ENCODE data around the gene POLR2I. TPM values are rescaled to one million over a fixed set of nuclear protein-coding genes. Genes with fewer than 3 reads are reported as not detected.

Gene POLR2I
- total RNA-seq, 4 donors from 2014 or later: 8.2 to 69.8 (median 25.2) TPM

DNA sequence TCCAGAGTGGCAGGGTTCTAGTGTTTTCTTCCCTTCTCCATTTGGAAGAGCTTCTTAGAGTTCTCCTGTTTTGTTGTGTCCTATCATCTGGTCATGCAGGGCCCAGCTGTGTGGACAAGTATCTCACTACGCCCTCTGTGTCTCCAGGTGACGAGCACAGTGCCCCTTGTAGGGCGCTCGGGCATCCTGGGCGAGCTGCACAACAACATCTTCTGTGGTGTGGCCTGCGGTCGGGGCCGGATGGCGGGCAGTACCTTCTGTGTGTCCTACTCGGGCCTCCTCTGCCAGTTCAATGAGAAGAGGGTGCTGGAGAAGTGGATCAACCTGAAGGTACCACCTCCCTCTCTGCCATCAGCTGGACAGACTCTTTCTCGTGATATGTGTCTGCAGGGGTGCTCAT, 47.0 kb downstream of the POLR2I start:
- TF ChIP-seq, protein P1, sequence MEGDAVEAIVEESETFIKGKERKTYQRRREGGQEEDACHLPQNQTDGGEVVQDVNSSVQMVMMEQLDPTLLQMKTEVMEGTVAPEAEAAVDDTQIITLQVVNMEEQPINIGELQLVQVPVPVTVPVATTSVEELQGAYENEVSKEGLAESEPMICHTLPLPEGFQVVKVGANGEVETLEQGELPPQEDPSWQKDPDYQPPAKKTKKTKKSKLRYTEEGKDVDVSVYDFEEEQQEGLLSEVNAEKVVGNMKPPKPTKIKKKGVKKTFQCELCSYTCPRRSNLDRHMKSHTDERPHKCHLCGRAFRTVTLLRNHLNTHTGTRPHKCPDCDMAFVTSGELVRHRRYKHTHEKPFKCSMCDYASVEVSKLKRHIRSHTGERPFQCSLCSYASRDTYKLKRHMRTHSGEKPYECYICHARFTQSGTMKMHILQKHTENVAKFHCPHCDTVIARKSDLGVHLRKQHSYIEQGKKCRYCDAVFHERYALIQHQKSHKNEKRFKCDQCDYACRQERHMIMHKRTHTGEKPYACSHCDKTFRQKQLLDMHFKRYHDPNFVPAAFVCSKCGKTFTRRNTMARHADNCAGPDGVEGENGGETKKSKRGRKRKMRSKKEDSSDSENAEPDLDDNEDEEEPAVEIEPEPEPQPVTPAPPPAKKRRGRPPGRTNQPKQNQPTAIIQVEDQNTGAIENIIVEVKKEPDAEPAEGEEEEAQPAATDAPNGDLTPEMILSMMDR (IDR thresholded peaks at IDR 0.05): no peak
- no peak for TF ChIP-seq POLR2A (IDR thresholded peaks at IDR 0.05)
- Histone ChIP-seq H3K27me3 (no peaks in the 10 kb centered on the region), H3K27ac (no peak overlapping the region), H3K4me3 (no peak overlapping the region), H3K4me1 (no peaks in the 10 kb centered on the region), H3K36me3 (no peaks in the 10 kb centered on the region), H3K9me3 (no peaks in the 10 kb centered on the region)
- intact Hi-C loops (cut with DNase I; ENCODE audit: low total_unique reads): no loop called here
- DNase-seq: no peak

DNA sequence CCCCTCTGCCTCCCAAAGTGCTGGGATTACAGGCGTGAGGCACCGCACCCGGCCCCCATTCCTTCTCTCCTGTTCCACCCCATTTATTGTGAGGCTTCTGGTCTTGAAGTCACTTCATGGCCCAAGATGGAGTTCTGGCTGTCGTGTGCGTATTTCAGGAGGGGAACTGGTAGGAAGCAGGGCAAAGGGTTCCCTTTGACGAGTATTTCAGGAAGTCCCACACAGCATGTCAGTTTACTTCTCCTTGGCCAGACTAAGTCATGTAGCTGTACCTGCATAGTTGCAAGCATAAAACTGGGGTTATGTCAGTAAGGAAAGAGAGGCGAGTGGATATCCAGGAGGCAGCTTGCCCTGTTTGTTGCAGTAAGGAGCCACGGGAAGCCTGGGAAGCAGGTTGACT, 49.8 kb downstream of the POLR2I start:
- intact Hi-C loops (cut with DNase I; ENCODE audit: low total_unique reads): no loop called here
- Histone ChIP-seq H3K9me3 (no peaks in the 10 kb centered on the region), H3K4me1 (no peaks in the 10 kb centered on the region), H3K36me3 (no peaks in the 10 kb centered on the region), H3K4me3 (no peak overlapping the region), H3K27ac (no peak overlapping the region), H3K27me3 (no peaks in the 10 kb centered on the region)
- TF ChIP-seq POLR2A (IDR thresholded peaks at IDR 0.05): no peak
- TF ChIP-seq, protein P1 (IDR thresholded peaks at IDR 0.05): no peak
- DNase-seq: no peak

Other genes starting within 250 kb of the POLR2I start
- gene APLP1, start 246.3 kb downstream of the POLR2I start, total RNA-seq: 10 to 100 TPM in 1 of 4 donors, 1 to 10 TPM in 1, not detected in 2; 6.1 to 16.2 TPM
- 10 to 100 TPM in 2 of 4 donors, 1 to 10 TPM in 2; 4.4 to 18.2 (median 9.5) TPM for gene NFKBID, start 214.3 kb downstream of the POLR2I start, total RNA-seq
- gene HCST, start 212.3 kb downstream of the POLR2I start, total RNA-seq: 10 to 100 TPM in 1 of 4 donors, 1 to 10 TPM in 2, not detected in 1; 1.6 to 47.1 (median 4.5) TPM
- 10 to 100 TPM in 3 of 4 donors, 1 to 10 TPM in 1; 1.3 to 25.0 (median 14.9) TPM for gene TYROBP, start 206.6 kb downstream of the POLR2I start, total RNA-seq
- 10 to 100 TPM in 2 of 4 donors, 1 to 10 TPM in 2; 3.1 to 22.4 (median 9.6) TPM for gene LRFN3, start 178.5 kb downstream of the POLR2I start, total RNA-seq
- 10 to 100 TPM; 23.8 to 80.0 (median 43.1) TPM for gene SDHAF1, start 119.7 kb downstream of the POLR2I start, total RNA-seq
- 1 to 10 TPM in 1 of 4 donors, under 1 TPM in 1, not detected in 2; 0.24 to 1.7 TPM for gene SYNE4, start 106.1 kb downstream of the POLR2I start, total RNA-seq
- 10 to 100 TPM; 10.0 to 18.5 (median 17.0) TPM for gene ALKBH6, start 100.7 kb downstream of the POLR2I start, total RNA-seq
- 10 to 100 TPM in 3 of 4 donors, 1 to 10 TPM in 1; 4.4 to 82.5 (median 34.8) TPM for gene CLIP3, start 82.0 kb downstream of the POLR2I start, total RNA-seq
- gene THAP8, start 60.6 kb downstream of the POLR2I start, total RNA-seq: 1 to 10 TPM in 3 of 4 donors, not detected in 1; 4.6 to 6.5 (median 6.2) TPM
- gene WDR62, start 60.0 kb downstream of the POLR2I start, total RNA-seq: 1 to 10 TPM in 2 of 4 donors, not detected in 2; 2.4 to 5.8 TPM
- gene OVOL3, start 3.7 kb downstream of the POLR2I start, total RNA-seq: not detected
- 100 to 1,000 TPM; 118 to 196 (median 154) TPM for gene TBCB, start 593 bp upstream of the POLR2I start, total RNA-seq
- gene CAPNS1, start 25.2 kb upstream of the POLR2I start, total RNA-seq: 100 to 1,000 TPM; 134 to 511 (median 179) TPM
- gene COX7A1, start 37.6 kb upstream of the POLR2I start, total RNA-seq: 100 to 1,000 TPM in 2 of 4 donors, 10 to 100 TPM in 1, 1 to 10 TPM in 1; 4.7 to 235 (median 65.2) TPM
- gene ZNF565, start 99.8 kb upstream of the POLR2I start, total RNA-seq: 10 to 100 TPM in 1 of 4 donors, 1 to 10 TPM in 3; 1.5 to 20.8 (median 6.1) TPM
- 100 to 1,000 TPM in 1 of 4 donors, 10 to 100 TPM in 3; 54.7 to 238 (median 84.2) TPM for gene ZNF146, start 100.2 kb upstream of the POLR2I start, total RNA-seq